ENCODE measurements around the gene TMEM95. TPM values are rescaled to one million over a fixed set of nuclear protein-coding genes. Genes with fewer than 3 reads are reported as not detected.
A peak's percentile ranks its signal among the peaks of the same experiment; 100 is the strongest.

The TMEM95 gene
- total RNA-seq, 1 experiment from 2014 or later = not detected

DNA sequence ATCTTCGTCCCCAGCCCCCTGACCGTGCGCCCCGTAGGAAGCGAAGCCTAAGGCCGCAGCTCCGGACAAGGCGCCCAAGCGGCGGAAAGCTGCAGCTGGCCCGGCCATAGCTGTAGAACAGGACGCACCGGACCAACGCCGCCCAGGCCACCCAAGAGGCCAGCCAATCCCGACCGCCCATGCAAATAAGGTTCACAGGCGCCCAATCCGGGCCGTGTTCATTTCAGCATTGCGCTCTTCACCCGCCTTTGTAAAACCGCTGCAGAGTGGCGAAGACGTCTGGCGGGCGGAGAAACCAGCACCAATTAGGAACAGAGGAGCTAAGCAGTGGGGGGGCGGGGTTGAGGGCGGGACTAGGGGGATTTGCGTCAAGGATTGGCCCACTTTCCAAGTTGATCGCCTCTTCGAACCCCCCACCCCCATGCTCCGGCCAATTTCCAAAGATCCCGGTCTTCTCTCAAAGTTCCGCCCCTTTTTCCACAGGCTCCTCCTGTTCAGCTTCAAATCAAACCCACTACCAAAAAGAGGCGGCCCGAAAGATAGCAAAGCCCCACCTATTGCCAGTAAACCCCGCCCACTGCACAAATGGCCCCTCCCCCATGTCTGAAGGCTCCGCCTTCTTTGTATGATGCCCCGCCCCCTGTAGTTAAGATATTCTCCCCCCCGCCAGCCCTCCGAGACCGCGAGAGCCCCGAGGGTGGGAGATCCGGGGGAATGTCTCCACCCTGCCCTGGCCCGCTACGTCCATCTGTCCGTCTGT is 49.2 kb downstream of the TMEM95 start, which contains the start of gene TMEM256:
TMEM256 (minus strand) TSS at position 121 of the 760 bp plus-strand sequence; CDS start at position 108, 13 bp downstream.
- Mint-ChIP-seq H3K9me3 (ENCODE audit: unreplicated experiment) (no peaks in the 10 kb centered on the region), H3K27ac (ENCODE audit: low read depth, unreplicated experiment) (peak within 1 kb of the TSS; percentile 86), H3K4me3 (ENCODE audit: unreplicated experiment) (peak within 1 kb of the TSS; percentile 78), H3K4me1 (ENCODE audit: insufficient read depth, unreplicated experiment) (peaks cover 16% of the 10 kb centered on the region), H3K36me3 (ENCODE audit: insufficient read depth, unreplicated experiment) (peaks cover 7% of the 10 kb centered on the region), H3K27me3 (ENCODE audit: insufficient read depth, unreplicated experiment) (no peaks in the 10 kb centered on the region)
- BruUV-seq (replicated peaks) = no TSS peak
- POLR2A ChIA-PET = interaction anchor here (0.7 to 2.7 kb wide), 35 partner anchors 9 to 617 kb away, joined by 3 to 48 read pairs (median 4); partner anchors contain the start of genes DVL2, GABARAP, KCTD11 and MPDU1
- CTCF ChIA-PET = interaction anchor here (0.6 to 1.5 kb wide), 8 partner anchors 9 to 162 kb away, joined by 3 to 4 read pairs (median 3); no protein-coding TSS in a partner anchor
- DNase-seq (ENCODE audit: unreplicated experiment) = peak; percentile 99
- TF ChIP-seq, protein P1, sequence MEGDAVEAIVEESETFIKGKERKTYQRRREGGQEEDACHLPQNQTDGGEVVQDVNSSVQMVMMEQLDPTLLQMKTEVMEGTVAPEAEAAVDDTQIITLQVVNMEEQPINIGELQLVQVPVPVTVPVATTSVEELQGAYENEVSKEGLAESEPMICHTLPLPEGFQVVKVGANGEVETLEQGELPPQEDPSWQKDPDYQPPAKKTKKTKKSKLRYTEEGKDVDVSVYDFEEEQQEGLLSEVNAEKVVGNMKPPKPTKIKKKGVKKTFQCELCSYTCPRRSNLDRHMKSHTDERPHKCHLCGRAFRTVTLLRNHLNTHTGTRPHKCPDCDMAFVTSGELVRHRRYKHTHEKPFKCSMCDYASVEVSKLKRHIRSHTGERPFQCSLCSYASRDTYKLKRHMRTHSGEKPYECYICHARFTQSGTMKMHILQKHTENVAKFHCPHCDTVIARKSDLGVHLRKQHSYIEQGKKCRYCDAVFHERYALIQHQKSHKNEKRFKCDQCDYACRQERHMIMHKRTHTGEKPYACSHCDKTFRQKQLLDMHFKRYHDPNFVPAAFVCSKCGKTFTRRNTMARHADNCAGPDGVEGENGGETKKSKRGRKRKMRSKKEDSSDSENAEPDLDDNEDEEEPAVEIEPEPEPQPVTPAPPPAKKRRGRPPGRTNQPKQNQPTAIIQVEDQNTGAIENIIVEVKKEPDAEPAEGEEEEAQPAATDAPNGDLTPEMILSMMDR (IDR thresholded peaks at IDR 0.05; ENCODE audit: unreplicated experiment) = no peak
- intact Hi-C loops (cut with micrococcal nuclease) = loop anchor here (1.0 to 2.0 kb wide), 2 partner anchors 31 to 47 kb away; partner anchors contain the start of gene TMEM102

DNA sequence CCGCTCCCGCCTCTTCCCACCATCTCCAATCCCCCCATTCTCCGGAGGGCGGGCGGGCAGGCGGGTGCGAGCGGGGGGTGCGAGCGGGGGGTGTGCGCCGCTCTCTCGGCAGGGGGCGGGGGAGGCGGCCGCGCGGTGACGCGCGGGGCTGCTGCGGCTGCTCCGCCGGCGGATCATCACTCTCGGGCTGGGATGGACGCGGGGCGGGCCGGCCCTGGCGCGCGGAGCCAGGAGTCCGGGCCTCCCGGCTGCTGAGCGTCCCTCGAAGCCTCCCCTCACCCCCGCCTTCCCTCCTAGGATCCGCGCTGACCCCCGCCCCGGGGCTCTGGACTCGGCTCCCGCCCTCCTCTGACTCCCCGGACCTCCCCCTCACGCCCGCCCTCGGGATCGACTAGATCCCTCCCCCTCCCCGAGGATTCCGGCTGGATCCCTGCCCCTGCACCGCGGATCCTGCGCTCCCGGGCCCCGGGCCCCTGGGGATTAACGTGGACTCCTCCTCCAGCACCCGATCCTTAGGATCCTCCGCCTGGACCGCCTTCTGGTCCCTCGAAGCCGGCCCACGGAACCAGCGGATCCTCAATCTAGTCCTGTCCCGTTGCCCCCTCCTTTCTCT is 49.9 kb downstream of the TMEM95 start:
- H3K4me3 Mint-ChIP-seq (ENCODE audit: unreplicated experiment) = peak overlapping the region; percentile 78
- ChIA-PET CTCF (interaction anchor here (0.6 to 1.5 kb wide), 6 partner anchors 9 to 138 kb away, joined by 3 read pairs; no protein-coding TSS in a partner anchor), POLR2A (interaction anchor here (0.6 to 2.7 kb wide), 33 partner anchors 10 to 618 kb away, joined by 3 to 48 read pairs (median 4); partner anchors contain the start of genes DVL2, GABARAP, KCTD11 and MPDU1)
- no peak for DNase-seq (ENCODE audit: unreplicated experiment)
- peaks cover 7% of the 10 kb centered on the region for H3K36me3 Mint-ChIP-seq (ENCODE audit: insufficient read depth, unreplicated experiment)
- no TSS peak for BruUV-seq (replicated peaks)
- intact Hi-C loops (cut with micrococcal nuclease) = loop anchor here (1.0 to 2.0 kb wide), 2 partner anchors 30 to 48 kb away; partner anchors contain the start of gene TMEM102
- peaks cover 16% of the 10 kb centered on the region for H3K4me1 Mint-ChIP-seq (ENCODE audit: insufficient read depth, unreplicated experiment)
- H3K27me3 Mint-ChIP-seq (ENCODE audit: insufficient read depth, unreplicated experiment) = no peaks in the 10 kb centered on the region
- TF ChIP-seq, protein P1 (IDR thresholded peaks at IDR 0.05; ENCODE audit: unreplicated experiment) = no peak
- H3K27ac Mint-ChIP-seq (ENCODE audit: low read depth, unreplicated experiment) = peak overlapping the region; percentile 86
- no peaks in the 10 kb centered on the region for H3K9me3 Mint-ChIP-seq (ENCODE audit: unreplicated experiment)

DNA sequence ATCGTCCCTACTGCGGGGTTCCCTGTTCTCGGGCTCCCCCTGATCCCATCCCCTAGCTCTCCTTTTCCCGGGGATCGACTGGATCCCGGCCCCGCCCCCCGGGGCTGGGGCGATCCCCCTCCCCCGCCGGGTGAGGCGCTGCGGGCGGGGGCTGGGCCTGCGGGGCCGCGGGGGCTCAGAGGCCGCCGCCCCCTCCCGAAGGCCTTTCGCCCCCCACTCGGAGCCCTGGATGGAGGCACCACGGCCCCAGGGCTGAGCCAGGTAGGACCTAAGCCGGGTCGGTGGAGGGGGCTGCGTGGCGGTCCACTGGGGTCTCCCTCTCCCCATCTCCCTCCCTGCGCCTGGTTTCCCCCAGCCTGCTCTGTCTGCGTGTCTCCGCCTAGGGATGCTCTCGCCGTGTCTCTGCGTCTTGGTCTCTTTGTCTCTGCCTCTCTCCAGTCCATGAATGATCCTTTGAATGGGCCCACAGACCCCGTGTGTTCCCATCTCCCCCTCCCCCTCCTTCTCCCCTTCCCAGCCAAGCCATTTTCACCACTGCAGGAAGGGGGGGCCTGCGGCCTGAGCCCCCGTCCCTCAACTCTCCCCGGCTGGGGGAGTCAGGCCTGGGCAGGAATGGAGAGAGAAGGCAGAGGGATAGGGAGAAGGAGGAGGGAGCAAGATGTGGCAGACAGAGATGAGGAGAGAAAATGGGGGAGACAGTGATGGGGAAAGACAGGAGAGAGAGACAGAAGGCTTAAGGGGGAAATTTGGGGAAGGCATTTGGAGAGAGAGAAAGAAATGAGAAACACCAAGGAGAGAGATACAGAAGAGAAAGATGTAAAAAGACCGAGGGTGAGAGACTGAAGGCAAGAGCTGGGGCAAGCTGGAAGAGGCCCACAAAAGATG is 50.6 kb downstream of the TMEM95 start:
- BruUV-seq (replicated peaks) = no TSS peak
- Mint-ChIP-seq H3K4me1 (ENCODE audit: insufficient read depth, unreplicated experiment) (peaks cover 16% of the 10 kb centered on the region), H3K27ac (ENCODE audit: low read depth, unreplicated experiment) (peak overlapping the region; percentile 86), H3K27me3 (ENCODE audit: insufficient read depth, unreplicated experiment) (no peaks in the 10 kb centered on the region), H3K9me3 (ENCODE audit: unreplicated experiment) (no peaks in the 10 kb centered on the region), H3K4me3 (ENCODE audit: unreplicated experiment) (peak overlapping the region; percentile 78), H3K36me3 (ENCODE audit: insufficient read depth, unreplicated experiment) (peaks cover 14% of the 10 kb centered on the region)
- POLR2A ChIA-PET = interaction anchor here (0.6 kb wide), 1 partner anchor 22 kb away, joined by 3 read pairs; no protein-coding TSS in a partner anchor
- TF ChIP-seq, protein P1 (IDR thresholded peaks at IDR 0.05; ENCODE audit: unreplicated experiment) = no peak
- intact Hi-C loops (cut with micrococcal nuclease) = loop anchor here (2.0 kb wide), 1 partner anchor 49 kb away; no protein-coding TSS in a partner anchor
- CTCF ChIA-PET = interaction anchor here (1.2 kb wide), 1 partner anchor 21 kb away, joined by 3 read pairs; no protein-coding TSS in a partner anchor
- DNase-seq (ENCODE audit: unreplicated experiment) = no peak

All from MCF 10A (cell line).